ENCODE data around the gene TMEM266.

The TMEM266 gene

DNA sequence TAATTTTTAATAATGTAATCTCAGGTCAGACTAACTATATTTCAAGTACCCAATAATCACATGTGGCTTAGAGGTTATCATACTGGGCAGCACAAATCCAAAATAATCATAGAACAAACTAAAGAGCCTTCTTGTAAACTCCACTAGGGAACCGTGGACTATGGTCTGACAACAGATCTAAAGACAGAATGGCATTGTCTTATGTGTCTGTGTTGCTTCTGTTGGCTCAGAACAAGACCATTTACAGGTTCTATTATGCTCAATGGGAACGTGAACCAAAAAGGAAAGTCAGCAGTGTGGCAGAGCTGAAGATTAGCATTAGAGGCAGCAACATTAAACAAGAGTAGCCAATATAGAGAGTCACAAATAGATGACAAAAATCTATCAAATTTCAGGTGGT lies 176.6 kb downstream of the TMEM266 start:
- POLR2A ChIA-PET = interaction anchor here (1.2 kb wide), 1 partner anchor 100 kb away, joined by 9 read pairs; the partner anchor contains the start of gene ISL2
- TF ChIP-seq L3MBTL2 (conservative IDR thresholded peaks at IDR 0.05) (no peak), CTBP1 (IDR thresholded peaks at IDR 0.05; ENCODE audit: borderline replicate concordance) (no peak), NFRKB (IDR thresholded peaks at IDR 0.05) (no peak), HDGF (IDR thresholded peaks at IDR 0.05; ENCODE audit: borderline replicate concordance) (no peak)
- CTCF ChIA-PET = interaction anchor here (0.8 to 2.4 kb wide), 7 partner anchors 8 to 140 kb away, joined by 3 to 8 read pairs (median 3); no protein-coding TSS in a partner anchor
- no peak for DNase-seq (ENCODE audit: extremely low spot score)

DNA sequence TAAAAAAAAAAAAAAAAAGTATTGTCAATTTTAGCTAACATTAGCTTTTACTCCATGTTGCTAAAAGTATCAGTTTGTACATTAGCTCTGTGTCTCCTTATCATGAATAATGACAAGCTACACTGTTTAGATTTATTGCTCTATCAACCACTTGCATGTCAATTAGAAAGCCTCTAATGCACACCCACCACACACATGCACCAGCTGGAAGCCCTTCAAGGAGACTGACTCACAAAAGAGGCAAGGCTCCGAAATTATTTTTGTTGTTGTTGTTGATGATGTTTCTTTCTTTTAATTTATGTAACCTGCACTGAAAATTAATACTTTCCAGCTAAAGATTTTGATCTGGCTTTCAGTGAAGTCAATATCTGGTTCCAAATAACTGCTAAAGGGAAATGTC lies 180.0 kb downstream of the TMEM266 start:
- CTCF ChIA-PET = interaction anchor here (0.7 to 1.1 kb wide), 3 partner anchors 33 to 706 kb away, joined by 3 to 5 read pairs (median 3); no protein-coding TSS in a partner anchor
- DNase-seq (ENCODE audit: extremely low spot score) = no peak
- POLR2A ChIA-PET = interaction anchor here (2.2 kb wide), 1 partner anchor 96 kb away, joined by 6 read pairs; the partner anchor contains the start of gene ISL2
- TF ChIP-seq BHLHE40 (IDR thresholded peaks at IDR 0.05; ENCODE audit: borderline replicate concordance) (no peak), HDGF (IDR thresholded peaks at IDR 0.05; ENCODE audit: borderline replicate concordance) (no peak)
- TF ChIP-seq, protein P1, sequence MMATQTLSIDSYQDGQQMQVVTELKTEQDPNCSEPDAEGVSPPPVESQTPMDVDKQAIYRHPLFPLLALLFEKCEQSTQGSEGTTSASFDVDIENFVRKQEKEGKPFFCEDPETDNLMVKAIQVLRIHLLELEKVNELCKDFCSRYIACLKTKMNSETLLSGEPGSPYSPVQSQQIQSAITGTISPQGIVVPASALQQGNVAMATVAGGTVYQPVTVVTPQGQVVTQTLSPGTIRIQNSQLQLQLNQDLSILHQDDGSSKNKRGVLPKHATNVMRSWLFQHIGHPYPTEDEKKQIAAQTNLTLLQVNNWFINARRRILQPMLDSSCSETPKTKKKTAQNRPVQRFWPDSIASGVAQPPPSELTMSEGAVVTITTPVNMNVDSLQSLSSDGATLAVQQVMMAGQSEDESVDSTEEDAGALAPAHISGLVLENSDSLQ (IDR thresholded peaks at IDR 0.05) = peak; percentile 47

DNA sequence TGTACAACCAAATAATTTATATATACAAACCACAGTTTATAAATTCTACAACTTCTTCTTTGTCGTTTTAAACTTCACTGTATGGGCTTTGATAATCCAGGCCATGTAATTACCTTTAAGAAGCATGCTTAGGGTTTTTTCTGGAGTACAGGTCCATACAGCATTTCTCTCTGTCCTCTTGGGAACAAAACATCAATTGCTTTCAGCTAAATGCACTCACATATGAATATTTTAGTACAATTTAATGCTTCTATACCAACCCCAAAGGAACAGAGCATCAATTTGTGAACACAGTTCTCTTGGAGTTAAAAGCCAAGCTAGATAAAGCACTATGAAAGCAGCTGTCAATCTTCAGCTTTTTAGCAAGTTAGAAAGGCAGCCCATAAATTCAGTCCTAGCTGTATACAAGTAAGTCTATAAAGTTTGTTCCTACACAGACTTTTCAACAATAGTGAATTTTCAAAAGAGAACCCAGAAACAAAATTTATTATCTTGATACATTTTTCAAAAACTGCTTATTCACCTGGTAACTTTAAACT lies 185.4 kb downstream of the TMEM266 start:
- ChIA-PET POLR2A (no interaction called here), CTCF (no interaction called here)
- DNase-seq (ENCODE audit: extremely low spot score) = no peak
- TF ChIP-seq ELF4 (IDR thresholded peaks at IDR 0.05) (no peak), FOXA1 (IDR thresholded peaks at IDR 0.05) (no peak), LEF1 (IDR thresholded peaks at IDR 0.05; ENCODE audit: borderline replicate concordance) (no peak), CTBP1 (IDR thresholded peaks at IDR 0.05; ENCODE audit: borderline replicate concordance) (no peak), ZNF384 (IDR thresholded peaks at IDR 0.05) (no peak), HDGF (IDR thresholded peaks at IDR 0.05; ENCODE audit: borderline replicate concordance) (no peak), SP1 (IDR thresholded peaks at IDR 0.05) (no peak)
- TF ChIP-seq, protein P1 (IDR thresholded peaks at IDR 0.05) = peak; percentile 54

DNA sequence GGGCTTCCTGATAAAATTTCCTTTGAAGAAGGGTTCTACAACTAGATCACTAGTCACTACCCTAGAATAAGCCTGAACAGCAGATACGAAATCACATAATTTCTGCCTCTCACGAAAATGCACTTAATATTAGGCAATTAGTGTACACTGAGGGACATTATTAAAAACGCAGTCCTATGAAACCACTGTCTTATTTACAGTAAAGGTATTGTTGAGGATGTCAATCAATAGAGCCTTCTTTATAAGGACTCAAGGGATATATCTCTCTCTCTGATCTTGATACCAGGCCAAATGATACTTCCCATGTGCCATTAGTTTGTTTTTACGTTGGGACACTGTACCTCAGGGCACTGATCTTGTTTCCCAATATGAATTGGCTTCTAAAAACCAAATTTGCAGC lies 191.9 kb downstream of the TMEM266 start:
- TF ChIP-seq BHLHE40 (IDR thresholded peaks at IDR 0.05; ENCODE audit: borderline replicate concordance) (no peak), FOXM1 (IDR thresholded peaks at IDR 0.05; ENCODE audit: borderline replicate concordance) (no peak), ZNF384 (IDR thresholded peaks at IDR 0.05) (no peak), CTBP1 (IDR thresholded peaks at IDR 0.05; ENCODE audit: borderline replicate concordance) (no peak), SP1 (IDR thresholded peaks at IDR 0.05) (no peak), ELF4 (IDR thresholded peaks at IDR 0.05) (no peak), LEF1 (IDR thresholded peaks at IDR 0.05; ENCODE audit: borderline replicate concordance) (no peak), FOXK2 (IDR thresholded peaks at IDR 0.05) (no peak)
- TF ChIP-seq, protein P1 (IDR thresholded peaks at IDR 0.05) = no peak
- ChIA-PET CTCF (no interaction called here), POLR2A (no interaction called here)
- DNase-seq (ENCODE audit: extremely low spot score) = no peak

DNA sequence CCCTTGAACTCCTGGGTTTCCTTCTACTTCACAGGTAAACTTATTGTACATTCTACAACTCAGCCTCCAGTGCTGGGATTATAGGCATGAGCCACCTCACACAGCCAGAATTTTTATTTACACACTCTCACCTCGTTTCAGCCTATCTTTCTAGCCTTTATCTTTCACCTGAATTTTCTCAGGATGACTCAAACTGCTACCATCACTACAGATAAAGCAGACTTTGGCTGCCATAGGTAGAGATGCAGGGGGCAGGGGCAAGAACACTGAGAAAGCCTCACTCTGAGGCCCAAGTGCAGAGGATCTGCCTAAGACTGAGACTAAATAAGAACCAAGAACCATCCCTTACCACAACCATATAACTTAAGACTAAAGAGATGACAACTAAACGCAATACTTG lies 192.5 kb downstream of the TMEM266 start:
- POLR2A ChIA-PET = no interaction called here

DNA sequence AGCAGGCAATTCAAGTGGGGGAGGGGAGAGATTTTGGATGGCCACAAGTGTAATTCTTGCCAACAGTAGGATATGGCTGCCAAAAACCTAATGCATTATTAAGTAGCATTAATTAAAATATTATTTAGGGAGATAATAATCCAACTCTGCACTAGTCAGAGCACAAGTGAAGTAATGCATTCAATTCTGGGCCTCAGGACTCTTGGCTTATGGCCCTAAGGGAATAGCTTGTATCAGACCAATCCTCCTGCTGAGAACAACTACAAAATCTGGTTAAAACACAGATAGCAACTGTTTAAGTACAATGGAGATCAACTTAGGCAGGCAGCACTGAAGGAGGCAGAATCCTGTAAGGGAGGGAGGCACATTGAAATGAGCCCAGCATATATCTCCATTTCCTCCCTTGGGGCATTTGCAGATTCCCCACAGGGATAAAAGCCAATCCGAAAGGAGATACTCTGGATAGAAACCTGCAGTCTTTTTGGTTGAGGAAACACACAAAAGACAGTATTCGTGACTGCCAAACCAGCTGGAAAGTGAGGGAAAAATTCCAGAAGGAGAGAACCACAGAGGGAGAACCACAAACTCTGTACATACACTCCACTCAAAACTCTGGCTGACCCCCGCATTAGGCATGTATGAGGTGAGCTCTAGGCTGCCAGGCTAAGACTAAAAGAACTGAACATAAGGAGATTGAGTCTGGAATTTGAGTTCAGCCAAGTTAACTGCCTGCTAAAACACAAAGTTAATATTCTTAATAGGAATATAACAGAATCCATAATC lies 194.1 kb downstream of the TMEM266 start:
- no peak for TF ChIP-seq TARDBP (IDR thresholded peaks at IDR 0.05)
- TF ChIP-seq CTBP1 (IDR thresholded peaks at IDR 0.05; ENCODE audit: borderline replicate concordance) = no peak
- TF ChIP-seq ELF4 (IDR thresholded peaks at IDR 0.05) = no peak
- TF ChIP-seq FOXA1 (IDR thresholded peaks at IDR 0.05) = no peak
- no peak for TF ChIP-seq SUZ12 (IDR thresholded peaks at IDR 0.05)
- no peak for TF ChIP-seq ZNF384 (IDR thresholded peaks at IDR 0.05)
- TF ChIP-seq FOXK2 (IDR thresholded peaks at IDR 0.05) = no peak
- no peak for TF ChIP-seq HDGF (IDR thresholded peaks at IDR 0.05; ENCODE audit: borderline replicate concordance)
- TF ChIP-seq SP1 (IDR thresholded peaks at IDR 0.05) = no peak
- TF ChIP-seq ARNT (IDR thresholded peaks at IDR 0.05) = no peak
- no peak for TF ChIP-seq NFRKB (IDR thresholded peaks at IDR 0.05)
- TF ChIP-seq, protein P1 (IDR thresholded peaks at IDR 0.05) = no peak
- no peak for TF ChIP-seq BHLHE40 (IDR thresholded peaks at IDR 0.05; ENCODE audit: borderline replicate concordance)
- TF ChIP-seq LEF1 (IDR thresholded peaks at IDR 0.05; ENCODE audit: borderline replicate concordance) = no peak
- no peak for TF ChIP-seq L3MBTL2 (conservative IDR thresholded peaks at IDR 0.05)
- TF ChIP-seq FOXM1 (IDR thresholded peaks at IDR 0.05; ENCODE audit: borderline replicate concordance) = no peak
- ChIA-PET CTCF (interaction anchor here (1.3 kb wide), 1 partner anchor 10 kb away, joined by 3 read pairs; no protein-coding TSS in a partner anchor), POLR2A (no interaction called here)
- DNase-seq (ENCODE audit: extremely low spot score) = no peak

More for the DNA sequence above, 192.5 kb downstream of the TMEM266 start:
- CTCF ChIA-PET = no interaction called here
- no peak for TF ChIP-seq FOXK2 (IDR thresholded peaks at IDR 0.05)
- no peak for TF ChIP-seq LEF1 (IDR thresholded peaks at IDR 0.05; ENCODE audit: borderline replicate concordance)
- TF ChIP-seq FOXM1 (IDR thresholded peaks at IDR 0.05; ENCODE audit: borderline replicate concordance) = no peak
- no peak for TF ChIP-seq ARNT (IDR thresholded peaks at IDR 0.05)
- no peak for TF ChIP-seq ELF4 (IDR thresholded peaks at IDR 0.05)
- TF ChIP-seq ZNF384 (IDR thresholded peaks at IDR 0.05) = no peak
- TF ChIP-seq NFRKB (IDR thresholded peaks at IDR 0.05) = no peak
- no peak for TF ChIP-seq SP1 (IDR thresholded peaks at IDR 0.05)
- TF ChIP-seq L3MBTL2 (conservative IDR thresholded peaks at IDR 0.05) = no peak
- no peak for TF ChIP-seq TARDBP (IDR thresholded peaks at IDR 0.05)
- TF ChIP-seq FOXA1 (IDR thresholded peaks at IDR 0.05) = no peak
- TF ChIP-seq CTBP1 (IDR thresholded peaks at IDR 0.05; ENCODE audit: borderline replicate concordance) = no peak
- no peak for TF ChIP-seq SUZ12 (IDR thresholded peaks at IDR 0.05)
- no peak for TF ChIP-seq HDGF (IDR thresholded peaks at IDR 0.05; ENCODE audit: borderline replicate concordance)
- TF ChIP-seq BHLHE40 (IDR thresholded peaks at IDR 0.05; ENCODE audit: borderline replicate concordance) = no peak
- DNase-seq (ENCODE audit: extremely low spot score) = no peak
